GM19043 (cell line): ENCODE measurements around the gene TSPAN32.

Source experiments
- ATAC-seq: cut with Tn5 transposase; IDR thresholded peaks from one replicate; pipeline ENCODE4 v1.9.1; 2021; ENCODE audit warnings: low read depth; ENCODE audit not compliant: unreplicated experiment

The TSPAN32 gene

GRCh38 chr11:2266586-2267305, 35.1 kb upstream of the TSPAN32 start:
- ATAC-seq = no peak

GRCh38 chr11:2267306-2267850, 34.4 kb upstream of the TSPAN32 start:
- ATAC-seq = no peak

- ATAC-seq = no peak
Observed at GRCh38 chr11:2267851-2268728, 33.7 kb upstream of the TSPAN32 start.

- ATAC-seq = no peak
Observed at GRCh38 chr11:2268729-2269600, 32.8 kb upstream of the TSPAN32 start.

DNA sequence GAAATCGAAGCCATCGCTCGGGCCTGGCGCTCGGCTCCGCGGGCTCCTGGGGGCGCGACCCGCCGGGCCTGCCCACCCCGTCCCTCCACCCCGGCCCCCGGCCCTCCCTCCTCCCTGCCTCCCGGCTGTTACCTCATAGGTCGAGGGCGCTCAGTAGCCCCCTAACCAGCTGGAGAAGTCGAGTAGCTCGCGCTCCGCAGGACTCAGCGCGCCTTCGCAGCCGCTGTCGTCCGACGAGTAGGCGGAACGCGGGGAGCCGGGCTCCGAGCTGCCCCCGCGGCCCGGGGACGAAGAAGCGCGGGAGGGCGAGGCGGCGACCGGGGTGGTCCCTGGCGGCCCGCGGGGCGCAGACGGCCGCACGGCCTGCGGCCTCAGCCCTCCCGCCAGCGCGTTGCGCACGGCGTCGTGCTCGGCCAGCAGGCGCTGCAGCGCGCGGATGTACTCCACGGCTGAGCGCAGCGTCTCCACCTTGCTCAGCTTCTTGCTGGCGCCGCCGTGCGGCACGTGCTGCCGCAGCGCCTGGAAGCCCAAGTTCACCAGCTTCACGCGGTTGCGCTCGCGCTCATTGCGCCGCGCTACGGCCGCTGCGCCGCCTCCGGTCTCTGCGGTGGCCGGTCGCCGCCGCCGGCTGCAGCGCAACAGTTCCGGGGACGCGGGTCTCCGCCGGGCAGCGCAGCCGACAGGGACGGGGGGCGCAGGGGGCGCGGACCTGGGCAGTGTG, 32.1 kb upstream of the TSPAN32 start:
- no peak for ATAC-seq

GRCh38 chr11:2270322-2271076, 31.3 kb upstream of the TSPAN32 start, which contains the start of gene ASCL2:
Gene ASCL2 (minus strand): TSS chr11:2270588. CDS start chr11:2270332, 256 bp downstream.
- no peak for ATAC-seq

DNA sequence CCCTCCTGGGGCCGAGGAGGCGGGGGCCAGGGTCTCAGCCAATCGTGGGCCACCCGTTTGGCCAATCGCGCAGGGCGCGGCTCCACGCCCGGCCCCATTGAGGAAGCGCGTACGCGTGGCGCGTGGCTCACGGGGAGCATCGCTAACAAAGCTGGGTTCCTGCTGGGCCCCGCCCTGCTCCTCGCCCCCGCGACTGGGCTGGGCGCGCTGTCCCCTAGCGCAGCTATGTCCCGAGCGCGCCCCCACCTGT, 30.8 kb upstream of the TSPAN32 start:
- no peak for ATAC-seq

GRCh38 chr11:2271327-2272227, 30.2 kb upstream of the TSPAN32 start:
- ATAC-seq = no peak

GRCh38 chr11:2272228-2272945, 29.4 kb upstream of the TSPAN32 start:
- no peak for ATAC-seq

DNA sequence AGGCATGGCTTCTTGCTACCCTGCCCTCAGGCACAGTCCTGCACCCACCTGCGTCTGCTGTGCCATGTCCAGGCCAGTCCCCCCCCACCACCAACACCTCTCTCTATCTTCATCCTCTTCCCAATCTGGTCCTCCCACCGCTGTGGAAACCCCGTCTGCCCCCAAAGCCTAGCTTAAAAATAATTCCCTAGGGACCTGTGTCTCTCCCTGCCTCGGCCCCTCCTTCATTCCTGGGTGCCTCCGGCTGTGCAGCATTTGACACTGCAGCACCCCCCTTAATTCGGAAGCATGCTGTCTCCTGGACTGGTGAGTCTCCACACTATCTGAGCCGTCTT, 28.9 kb upstream of the TSPAN32 start:
- ATAC-seq = no peak

DNA sequence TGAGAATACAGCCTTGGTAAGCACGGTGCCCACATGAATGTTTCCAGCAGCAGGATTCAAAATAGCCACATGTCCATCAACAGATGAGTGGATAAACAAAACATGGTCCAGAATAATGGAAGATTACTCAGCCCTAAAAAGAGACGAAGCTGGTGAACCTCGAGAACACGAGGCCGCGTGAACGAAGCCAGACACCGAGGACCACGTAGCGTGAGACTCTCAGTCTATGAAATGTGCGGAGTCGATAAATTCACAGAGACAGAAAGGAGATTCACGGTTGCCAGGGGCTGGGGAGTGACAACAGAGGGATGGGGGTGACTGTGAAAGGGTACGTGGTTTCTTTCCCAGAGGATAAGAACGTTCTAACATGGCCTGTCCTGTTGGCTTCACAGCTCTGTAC, 28.5 kb upstream of the TSPAN32 start:
- ATAC-seq = no peak

- no peak for ATAC-seq
Observed at GRCh38 chr11:2273771-2274170, 28.0 kb upstream of the TSPAN32 start.

- ATAC-seq = no peak
Observed at GRCh38 chr11:2275334-2276279, 26.2 kb upstream of the TSPAN32 start.

DNA sequence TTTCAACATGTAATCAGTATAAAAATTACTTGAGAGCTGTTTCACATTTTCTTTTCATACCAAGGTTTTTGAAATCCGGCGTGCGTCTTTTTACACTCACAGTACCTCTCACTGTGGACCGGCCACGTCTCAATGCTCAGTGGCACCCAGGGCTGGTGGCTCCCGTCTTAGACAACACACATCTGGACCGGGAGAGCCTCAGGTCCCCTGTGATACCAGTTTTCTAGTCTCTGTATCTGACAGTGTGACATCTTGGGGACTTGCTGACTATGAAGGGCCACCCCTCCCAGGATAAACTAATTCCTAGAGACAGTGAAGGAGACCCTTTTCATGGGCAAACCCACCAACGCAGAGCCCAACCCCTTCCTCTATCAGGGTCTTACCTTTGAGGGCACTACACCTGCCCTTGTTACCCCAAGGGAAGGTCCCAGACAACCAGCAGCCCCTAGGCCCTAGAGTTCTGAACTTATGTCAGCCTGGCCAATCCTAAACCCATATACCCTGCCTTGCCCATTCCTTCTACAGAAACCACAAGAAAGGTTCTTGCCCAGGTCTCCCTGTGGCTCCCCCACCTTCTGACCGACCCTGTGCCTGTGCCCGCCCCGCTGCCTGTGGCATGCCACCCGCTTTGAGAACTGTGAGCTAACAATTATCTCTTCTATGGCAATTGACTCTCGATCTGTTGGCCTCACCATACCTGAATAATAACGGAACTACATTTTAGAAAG, 25.4 kb upstream of the TSPAN32 start:
- ATAC-seq = no peak

GRCh38 chr11:2277008-2277346, 24.8 kb upstream of the TSPAN32 start:
- ATAC-seq = no peak

GRCh38 chr11:2277933-2278523, 23.8 kb upstream of the TSPAN32 start:
- ATAC-seq = no peak
